H1 (cell line): Measurements from ENCODE around the gene CD44. TPM values are rescaled to one million over a fixed set of nuclear protein-coding genes. Genes with fewer than 3 reads are reported as not detected.

Experiments
- CEBPB ChIP-seq: IDR thresholded peaks from 2 replicates; pipeline ENCODE4 v1.6.1; 2012; ENCODE audit warnings: low read depth, low read length
- ZNF274 ChIP-seq: IDR thresholded peaks from 2 replicates; pipeline ENCODE4 v1.7.0; 2012; ENCODE audit warnings: low read length, borderline replicate concordance; ENCODE audit errors: extremely low read depth
- polyA plus RNA-seq, 7 experiments: library from polyadenylated mRNA; depleted of rRNA in 3 of 7; stranded (reverse) in 5 of 7; unstranded in 2 of 7; fragments of >200 nt in 5 of 7; fragments of 200-250 nt in 2 of 7; gene quantifications; 1 replicate in 5 of 7; 2 replicates in 1 of 7; 4 replicates in 1 of 7; pipeline versions ENCODE4 v1.2.1 to v1.2.3, GENCODE V29; 2011 to 2013; ENCODE audit warnings: missing spikeins in 2 of 7, mixed read lengths in 2 of 7
- total RNA-seq: library from RNA; stranded (reverse); fragmentation: NEBNext Ultra II Directional; extraction: Animal tissue kit (Norgen Biotek cat#: 25700); gene quantifications from 2 replicates; pipeline ENCODE4 v1.2.1, GENCODE V29; 2021

Gene CD44
- total and polyA plus RNA-seq, 2 of the 8 experiments (the other 6 are each of a cell fraction or from before 2014, with no cell fraction given): 11.8 to 13.7 TPM

GRCh38 chr11:35150454-35150853 lies 11.5 kb downstream of the CD44 start (continued):
- TF ChIP-seq ZNF274 (no peak), CEBPB (no peak)
